K562 (cell line): ENCODE data around the gene CTDNEP1. TPM values are rescaled to one million over a fixed set of nuclear protein-coding genes. Genes with fewer than 3 reads are reported as not detected.

Experiments used
- CBX3 ChIP-seq, 2 experiments: IDR thresholded peaks; 1 replicate in 1 of 2; 2 replicates in 1 of 2; pipeline ENCODE4 v1.6.1; 2012; ENCODE audit warnings: inconsistent platforms in 2 of 2, low read length in 2 of 2, borderline replicate concordance in 1 of 2, control low read depth in 1 of 2
- NONO ChIP-seq, 2 experiments: fragments of 200-400 bp in 1 of 2; fragments of 450-650 bp in 1 of 2; formaldehyde crosslinking in 1 of 2; IDR thresholded peaks; 2 replicates each; pipeline ENCODE4 v1.6.1; 2017; ENCODE audit warnings: low read depth in 2 of 2, mild to moderate bottlenecking in 2 of 2, moderate library complexity in 2 of 2, low read length in 1 of 2
- ZNF431 ChIP-seq: sonication (generic); formaldehyde crosslinking; IDR thresholded peaks from 2 replicates; pipeline ENCODE4 v1.8.0; 2022; ENCODE audit warnings: mild to moderate bottlenecking, missing genetic modification reagents
- polyA plus RNA-seq, 8 experiments: library from polyadenylated mRNA; depleted of rRNA in 4 of 8; stranded (reverse) in 5 of 8; unstranded in 3 of 8; fragments of >200 nt; fragmentation: Nextera tagmentation in 2 of 8; fragmentation: Illumina TruSeq in 1 of 8; extraction: Ambion mirVana in 2 of 8; extraction: Trizol in 1 of 8; gene quantifications; 2 replicates each; pipeline versions ENCODE4 v1.2.1 to v1.2.3, GENCODE V29; 2011 to 2014; ENCODE audit warnings: inconsistent platforms in 1 of 8, missing spikeins in 1 of 8
- total RNA-seq, 7 experiments: library from RNA; depleted of rRNA in 6 of 7; stranded (reverse); fragments of >200 nt in 6 of 7; fragmentation: Illumina TruSeq in 2 of 7; extraction: Trizol in 2 of 7; gene quantifications; 2 replicates each; pipeline versions ENCODE4 v1.2.1 to v1.2.3, GENCODE V29; 2011 to 2021; ENCODE audit warnings: low replicate concordance in 1 of 7
- TF ChIP-seq, protein P1 (sequence below): fragments of 450-650 bp; IDR thresholded peaks from 2 replicates; pipeline ENCODE4 v1.6.1; 2016; ENCODE audit warnings: mild to moderate bottlenecking, moderate library complexity
- TF ChIP-seq, protein P2 (sequence below): sonication (generic); formaldehyde crosslinking; IDR thresholded peaks from 2 replicates; pipeline ENCODE4 v1.8.0; 2022; ENCODE audit warnings: mild to moderate bottlenecking, missing genetic modification reagents
- TF ChIP-seq, protein P3 (sequence below): fragments of 250-450 bp; sonication (Bioruptor Pico); IDR thresholded peaks from 2 replicates; pipeline ENCODE4 v1.9.0; 2021; ENCODE audit warnings: mild to moderate bottlenecking, inconsistent platforms

Gene CTDNEP1
- total and polyA plus RNA-seq, 9 of the 15 experiments (the other 6 are each of a cell fraction or from before 2014, with no cell fraction given): 10.7 to 150 (median 28.5) TPM

DNA sequence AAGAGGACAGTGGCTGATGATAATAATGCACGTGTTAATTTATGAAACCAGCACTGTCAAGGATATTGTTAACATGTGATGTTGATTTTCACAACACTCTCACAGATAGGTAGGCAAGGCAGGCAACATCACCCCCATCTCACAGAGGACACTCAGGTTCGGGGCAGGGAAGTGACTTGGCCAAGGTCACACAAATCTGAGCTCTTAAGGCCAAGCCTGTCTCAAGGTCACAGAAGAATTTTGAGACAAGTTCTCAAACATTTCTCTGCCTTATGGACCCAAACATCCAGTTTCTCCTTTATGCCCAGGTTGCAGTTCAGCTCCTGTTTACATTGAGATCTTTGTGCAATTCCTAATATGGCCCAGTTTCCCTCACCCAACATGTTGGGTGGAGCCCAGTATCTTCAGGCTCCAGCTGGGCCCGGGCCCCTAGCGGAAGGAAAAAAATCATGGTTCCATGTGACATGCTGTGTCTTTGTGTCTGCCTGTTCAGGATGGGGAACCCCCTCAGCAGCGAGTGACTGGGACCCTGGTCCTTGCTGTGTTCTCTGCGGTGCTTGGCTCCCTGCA is 31.3 kb upstream of the CTDNEP1 start (continued):
- TF ChIP-seq, protein P1, sequence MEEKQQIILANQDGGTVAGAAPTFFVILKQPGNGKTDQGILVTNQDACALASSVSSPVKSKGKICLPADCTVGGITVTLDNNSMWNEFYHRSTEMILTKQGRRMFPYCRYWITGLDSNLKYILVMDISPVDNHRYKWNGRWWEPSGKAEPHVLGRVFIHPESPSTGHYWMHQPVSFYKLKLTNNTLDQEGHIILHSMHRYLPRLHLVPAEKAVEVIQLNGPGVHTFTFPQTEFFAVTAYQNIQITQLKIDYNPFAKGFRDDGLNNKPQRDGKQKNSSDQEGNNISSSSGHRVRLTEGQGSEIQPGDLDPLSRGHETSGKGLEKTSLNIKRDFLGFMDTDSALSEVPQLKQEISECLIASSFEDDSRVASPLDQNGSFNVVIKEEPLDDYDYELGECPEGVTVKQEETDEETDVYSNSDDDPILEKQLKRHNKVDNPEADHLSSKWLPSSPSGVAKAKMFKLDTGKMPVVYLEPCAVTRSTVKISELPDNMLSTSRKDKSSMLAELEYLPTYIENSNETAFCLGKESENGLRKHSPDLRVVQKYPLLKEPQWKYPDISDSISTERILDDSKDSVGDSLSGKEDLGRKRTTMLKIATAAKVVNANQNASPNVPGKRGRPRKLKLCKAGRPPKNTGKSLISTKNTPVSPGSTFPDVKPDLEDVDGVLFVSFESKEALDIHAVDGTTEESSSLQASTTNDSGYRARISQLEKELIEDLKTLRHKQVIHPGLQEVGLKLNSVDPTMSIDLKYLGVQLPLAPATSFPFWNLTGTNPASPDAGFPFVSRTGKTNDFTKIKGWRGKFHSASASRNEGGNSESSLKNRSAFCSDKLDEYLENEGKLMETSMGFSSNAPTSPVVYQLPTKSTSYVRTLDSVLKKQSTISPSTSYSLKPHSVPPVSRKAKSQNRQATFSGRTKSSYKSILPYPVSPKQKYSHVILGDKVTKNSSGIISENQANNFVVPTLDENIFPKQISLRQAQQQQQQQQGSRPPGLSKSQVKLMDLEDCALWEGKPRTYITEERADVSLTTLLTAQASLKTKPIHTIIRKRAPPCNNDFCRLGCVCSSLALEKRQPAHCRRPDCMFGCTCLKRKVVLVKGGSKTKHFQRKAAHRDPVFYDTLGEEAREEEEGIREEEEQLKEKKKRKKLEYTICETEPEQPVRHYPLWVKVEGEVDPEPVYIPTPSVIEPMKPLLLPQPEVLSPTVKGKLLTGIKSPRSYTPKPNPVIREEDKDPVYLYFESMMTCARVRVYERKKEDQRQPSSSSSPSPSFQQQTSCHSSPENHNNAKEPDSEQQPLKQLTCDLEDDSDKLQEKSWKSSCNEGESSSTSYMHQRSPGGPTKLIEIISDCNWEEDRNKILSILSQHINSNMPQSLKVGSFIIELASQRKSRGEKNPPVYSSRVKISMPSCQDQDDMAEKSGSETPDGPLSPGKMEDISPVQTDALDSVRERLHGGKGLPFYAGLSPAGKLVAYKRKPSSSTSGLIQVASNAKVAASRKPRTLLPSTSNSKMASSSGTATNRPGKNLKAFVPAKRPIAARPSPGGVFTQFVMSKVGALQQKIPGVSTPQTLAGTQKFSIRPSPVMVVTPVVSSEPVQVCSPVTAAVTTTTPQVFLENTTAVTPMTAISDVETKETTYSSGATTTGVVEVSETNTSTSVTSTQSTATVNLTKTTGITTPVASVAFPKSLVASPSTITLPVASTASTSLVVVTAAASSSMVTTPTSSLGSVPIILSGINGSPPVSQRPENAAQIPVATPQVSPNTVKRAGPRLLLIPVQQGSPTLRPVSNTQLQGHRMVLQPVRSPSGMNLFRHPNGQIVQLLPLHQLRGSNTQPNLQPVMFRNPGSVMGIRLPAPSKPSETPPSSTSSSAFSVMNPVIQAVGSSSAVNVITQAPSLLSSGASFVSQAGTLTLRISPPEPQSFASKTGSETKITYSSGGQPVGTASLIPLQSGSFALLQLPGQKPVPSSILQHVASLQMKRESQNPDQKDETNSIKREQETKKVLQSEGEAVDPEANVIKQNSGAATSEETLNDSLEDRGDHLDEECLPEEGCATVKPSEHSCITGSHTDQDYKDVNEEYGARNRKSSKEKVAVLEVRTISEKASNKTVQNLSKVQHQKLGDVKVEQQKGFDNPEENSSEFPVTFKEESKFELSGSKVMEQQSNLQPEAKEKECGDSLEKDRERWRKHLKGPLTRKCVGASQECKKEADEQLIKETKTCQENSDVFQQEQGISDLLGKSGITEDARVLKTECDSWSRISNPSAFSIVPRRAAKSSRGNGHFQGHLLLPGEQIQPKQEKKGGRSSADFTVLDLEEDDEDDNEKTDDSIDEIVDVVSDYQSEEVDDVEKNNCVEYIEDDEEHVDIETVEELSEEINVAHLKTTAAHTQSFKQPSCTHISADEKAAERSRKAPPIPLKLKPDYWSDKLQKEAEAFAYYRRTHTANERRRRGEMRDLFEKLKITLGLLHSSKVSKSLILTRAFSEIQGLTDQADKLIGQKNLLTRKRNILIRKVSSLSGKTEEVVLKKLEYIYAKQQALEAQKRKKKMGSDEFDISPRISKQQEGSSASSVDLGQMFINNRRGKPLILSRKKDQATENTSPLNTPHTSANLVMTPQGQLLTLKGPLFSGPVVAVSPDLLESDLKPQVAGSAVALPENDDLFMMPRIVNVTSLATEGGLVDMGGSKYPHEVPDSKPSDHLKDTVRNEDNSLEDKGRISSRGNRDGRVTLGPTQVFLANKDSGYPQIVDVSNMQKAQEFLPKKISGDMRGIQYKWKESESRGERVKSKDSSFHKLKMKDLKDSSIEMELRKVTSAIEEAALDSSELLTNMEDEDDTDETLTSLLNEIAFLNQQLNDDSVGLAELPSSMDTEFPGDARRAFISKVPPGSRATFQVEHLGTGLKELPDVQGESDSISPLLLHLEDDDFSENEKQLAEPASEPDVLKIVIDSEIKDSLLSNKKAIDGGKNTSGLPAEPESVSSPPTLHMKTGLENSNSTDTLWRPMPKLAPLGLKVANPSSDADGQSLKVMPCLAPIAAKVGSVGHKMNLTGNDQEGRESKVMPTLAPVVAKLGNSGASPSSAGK: no peak
- TF ChIP-seq NONO (IDR thresholded peaks at IDR 0.05; ENCODE audit: low read depth in 2 of 2, low read length in 1 of 2): no peak
- TF ChIP-seq CBX3 (IDR thresholded peaks at IDR 0.05; ENCODE audit: borderline replicate concordance in 1 of 2, low read length in 2 of 2): no peak
- TF ChIP-seq, protein P2, sequence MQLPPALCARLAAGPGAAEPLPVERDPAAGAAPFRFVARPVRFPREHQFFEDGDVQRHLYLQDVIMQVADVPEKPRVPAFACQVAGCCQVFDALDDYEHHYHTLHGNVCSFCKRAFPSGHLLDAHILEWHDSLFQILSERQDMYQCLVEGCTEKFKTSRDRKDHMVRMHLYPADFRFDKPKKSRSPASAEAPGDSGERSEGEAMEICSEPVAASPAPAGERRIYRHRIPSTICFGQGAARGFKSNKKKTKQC: no peak
- TF ChIP-seq, protein P3, sequence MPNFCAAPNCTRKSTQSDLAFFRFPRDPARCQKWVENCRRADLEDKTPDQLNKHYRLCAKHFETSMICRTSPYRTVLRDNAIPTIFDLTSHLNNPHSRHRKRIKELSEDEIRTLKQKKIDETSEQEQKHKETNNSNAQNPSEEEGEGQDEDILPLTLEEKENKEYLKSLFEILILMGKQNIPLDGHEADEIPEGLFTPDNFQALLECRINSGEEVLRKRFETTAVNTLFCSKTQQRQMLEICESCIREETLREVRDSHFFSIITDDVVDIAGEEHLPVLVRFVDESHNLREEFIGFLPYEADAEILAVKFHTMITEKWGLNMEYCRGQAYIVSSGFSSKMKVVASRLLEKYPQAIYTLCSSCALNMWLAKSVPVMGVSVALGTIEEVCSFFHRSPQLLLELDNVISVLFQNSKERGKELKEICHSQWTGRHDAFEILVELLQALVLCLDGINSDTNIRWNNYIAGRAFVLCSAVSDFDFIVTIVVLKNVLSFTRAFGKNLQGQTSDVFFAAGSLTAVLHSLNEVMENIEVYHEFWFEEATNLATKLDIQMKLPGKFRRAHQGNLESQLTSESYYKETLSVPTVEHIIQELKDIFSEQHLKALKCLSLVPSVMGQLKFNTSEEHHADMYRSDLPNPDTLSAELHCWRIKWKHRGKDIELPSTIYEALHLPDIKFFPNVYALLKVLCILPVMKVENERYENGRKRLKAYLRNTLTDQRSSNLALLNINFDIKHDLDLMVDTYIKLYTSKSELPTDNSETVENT (CRISPR knock-in tag): no peak
- no peak for TF ChIP-seq ZNF431 (CRISPR knock-in tag)
